Gastroesophageal sphincter (tissue), 4 donors: ENCODE measurements around the gene FCGR2B. TPM values are rescaled to one million over a fixed set of nuclear protein-coding genes. Genes with fewer than 3 reads are reported as not detected.

Source experiments
- ATAC-seq: fragments of 150-250 bp; one replicate; pipeline ENCODE4 v1.9.1; 2016; ENCODE audit warnings: mild to moderate bottlenecking, moderate library complexity
- H3K27ac ChIP-seq, 4 donors: fragments of 200-600 bp; sonication (generic) in 3 of 4; 1 replicate in 3 of 4; 2 replicates in 1 of 4; pipeline ENCODE4 v1.5.1; 2016 to 2019
- H3K27me3 ChIP-seq: fragments of 200-600 bp; sonication (generic); one replicate; pipeline ENCODE4 v1.5.1; 2019
- H3K36me3 ChIP-seq, 2 donors: fragments of 200-600 bp; sonication (generic); one replicate each; pipeline ENCODE4 v1.5.1; 2019; ENCODE audit warnings: control low read depth in 1 of 2
- H3K4me1 ChIP-seq, 3 donors: fragments of 200-600 bp; sonication (generic); 1 replicate in 2 of 3; 2 replicates in 1 of 3; pipeline ENCODE4 v1.5.1; 2016 to 2019; ENCODE audit warnings: control low read depth in 2 of 3
- H3K4me3 ChIP-seq, 2 donors: fragments of 200-600 bp; sonication (generic); one replicate each; pipeline ENCODE4 v1.5.1; 2019; ENCODE audit warnings: mild to moderate bottlenecking in 1 of 2, moderate library complexity in 1 of 2
- H3K9me3 ChIP-seq, 3 donors: fragments of 200-600 bp; sonication (generic); one replicate each; pipeline ENCODE4 v1.5.1; 2017 to 2019; ENCODE audit warnings: control low read depth in 2 of 3
- CTCF ChIP-seq, 4 experiments: fragments of 200-600 bp in 2 of 4; fragments of 450-650 bp in 2 of 4; sonication (generic) in 1 of 4; IDR thresholded peaks; one replicate each; pipeline ENCODE4 v1.5.1; 2017 to 2019; ENCODE audit warnings: antibody characterized with exemption in 4 of 4, mild to moderate bottlenecking in 2 of 4, moderate library complexity in 2 of 4
- EP300 ChIP-seq: sonication (generic); formaldehyde crosslinking; IDR thresholded peaks from one replicate; pipeline ENCODE4 v1.6.1; 2017; ENCODE audit warnings: antibody characterized with exemption, mild to moderate bottlenecking
- POLR2A ChIP-seq, 2 donors: fragments of 450-650 bp; IDR thresholded peaks; one replicate each; pipeline ENCODE4 v1.6.1; 2017; ENCODE audit warnings: antibody characterized with exemption in 2 of 2, mild to moderate bottlenecking in 2 of 2, moderate library complexity in 1 of 2
- POLR2AphosphoS5 ChIP-seq: sonication (generic); formaldehyde crosslinking; IDR thresholded peaks from one replicate; pipeline ENCODE4 v1.6.1; 2017; ENCODE audit warnings: antibody characterized with exemption
- WGBS, 2 donors: methylation state at CpG; one replicate each; pipeline ENCODE4 v1.1.5; 2018; ENCODE audit warnings: low coverage in 1 of 2; 5-methylcytosine and 5-hydroxymethylcytosine counted together
- small RNA-seq, 4 donors: library from RNA; depleted of rRNA; stranded (forward); fragments of <200 nt; gene quantifications; one replicate each; pipeline ENCODE3, GENCODE V24; 2016
- total RNA-seq, 4 donors: library from RNA; depleted of rRNA; stranded (reverse); fragments of >200 nt; gene quantifications; one replicate each; pipeline ENCODE4 v1.1.0, GENCODE V29; 2016

FCGR2B gene
- total RNA-seq, 4 donors from 2014 or later: 10.1 to 30.9 (median 20.6) TPM

DNA sequence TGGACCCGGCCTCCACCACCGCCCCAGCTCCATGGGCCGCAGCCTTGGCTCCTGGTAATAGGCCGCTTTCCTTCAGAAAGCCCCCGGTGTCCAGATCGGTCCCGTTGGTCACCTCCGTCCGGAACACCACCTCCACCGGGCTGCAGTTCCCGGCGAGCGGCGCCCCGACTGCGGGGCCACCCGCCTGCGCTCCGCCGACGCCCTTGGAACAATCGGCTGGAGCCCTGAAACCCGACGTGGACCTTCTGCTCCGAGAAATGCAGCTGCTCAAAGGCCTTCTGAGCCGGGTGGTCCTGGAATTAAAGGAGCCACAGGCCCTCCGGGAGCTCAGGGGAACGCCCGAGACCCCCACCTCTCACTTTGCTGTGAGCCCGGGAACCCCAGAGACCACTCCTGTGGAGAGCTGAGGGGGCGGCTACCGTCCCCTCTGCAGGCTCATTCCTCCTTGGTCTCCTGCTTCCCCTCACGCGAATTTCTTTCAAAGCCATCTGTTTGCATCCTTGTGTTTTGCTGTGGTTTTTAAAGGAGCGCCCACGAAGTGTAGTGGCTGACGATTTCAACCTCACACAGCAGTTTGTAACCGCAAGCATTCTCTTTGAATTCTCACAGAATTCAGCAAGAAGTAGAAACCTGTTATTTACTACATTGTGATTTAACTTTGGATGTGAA is 64.4 kb downstream of the FCGR2B start:
- ATAC-seq: no peak
- H3K27me3 ChIP-seq: peaks cover 10% of the 10 kb centered on the region
- H3K36me3 ChIP-seq: no peaks in the 10 kb centered on the region
- H3K9me3 ChIP-seq: no peaks in the 10 kb centered on the region
- peak overlapping the region; percentile 68 to 87 for H3K4me3 ChIP-seq
- 27 to 39% methylated on average over 5 to 7 of the region's 38 CpGs for WGBS, 2 donors
- TF ChIP-seq POLR2AphosphoS5 (no peak), EP300 (no peak), POLR2A (IDR thresholded peaks at IDR 0.05) (no peak), CTCF (IDR thresholded peaks at IDR 0.05) (no peak)
- H3K4me1 ChIP-seq: peaks cover 0 to 22% (median 4%) of the 10 kb centered on the region in 3 donors
- H3K27ac ChIP-seq: peak overlapping the region in 3 of 4 donors; percentile 82 to 85 (median 84)

Small RNA genes lying within 50 kb of the gene (small RNA-seq; reads per million reads assigned to genes)
- 0 reads per million in 4 donors for gene RF00019

Other genes with a start within 250 kb of the FCGR2B start
- gene FCGR2A, start 157.7 kb upstream of the FCGR2B start, total RNA-seq: 10 to 100 TPM; 16.3 to 74.1 (median 40.1) TPM
- gene HSPA6, start 138.6 kb upstream of the FCGR2B start, total RNA-seq: 1 to 10 TPM; 1.2 to 6.6 (median 2.0) TPM
- gene FCGR3A, start 113.3 kb upstream of the FCGR2B start, total RNA-seq: 10 to 100 TPM in 2 of 4 donors, 1 to 10 TPM in 2; 3.7 to 23.5 (median 10.8) TPM
- gene FCGR3B, start 32.0 kb upstream of the FCGR2B start, total RNA-seq: 1 to 10 TPM in 2 of 4 donors, under 1 TPM in 1, not detected in 1; 0.66 to 2.0 (median 1.2) TPM
- gene FCRLA, start 44.1 kb downstream of the FCGR2B start, total RNA-seq: not detected
- under 1 TPM in 3 of 4 donors, not detected in 1; 0.15 to 0.81 (median 0.23) TPM for gene FCRLB, start 58.4 kb downstream of the FCGR2B start, total RNA-seq
- gene DUSP12, start 86.6 kb downstream of the FCGR2B start, total RNA-seq: 10 to 100 TPM; 16.8 to 31.8 (median 24.7) TPM
- 10 to 100 TPM; 28.6 to 32.4 (median 29.7) TPM for gene ATF6, start 103.2 kb downstream of the FCGR2B start, total RNA-seq